HG02885 (cell line): ENCODE measurements around the gene SYT1.

Source experiments
- ATAC-seq: cut with Tn5 transposase; IDR thresholded peaks from one replicate; pipeline ENCODE4 v1.9.1; 2021; ENCODE audit warnings: mild to moderate bottlenecking; ENCODE audit not compliant: unreplicated experiment, poor library complexity

Gene SYT1

DNA sequence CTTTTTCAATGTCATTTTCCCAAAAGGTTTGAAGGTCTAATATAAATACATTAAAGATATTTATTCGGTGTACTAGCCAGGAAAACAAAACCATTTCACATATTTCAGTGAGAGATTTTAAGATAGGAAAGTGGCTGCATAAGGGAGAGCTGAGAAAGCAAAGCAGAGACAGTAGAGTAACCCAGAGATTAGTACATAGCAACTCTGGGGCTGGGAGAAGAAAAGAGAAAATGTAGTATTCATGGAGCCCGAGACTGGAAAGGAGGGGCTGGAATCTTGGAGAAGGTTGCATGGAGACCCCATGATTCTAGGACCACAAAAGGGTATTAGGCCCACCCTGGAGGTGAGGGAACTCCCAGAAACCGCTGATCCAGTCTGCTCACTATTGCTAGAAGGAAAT lies 589.2 kb downstream of the SYT1 start:
- no peak for ATAC-seq

DNA sequence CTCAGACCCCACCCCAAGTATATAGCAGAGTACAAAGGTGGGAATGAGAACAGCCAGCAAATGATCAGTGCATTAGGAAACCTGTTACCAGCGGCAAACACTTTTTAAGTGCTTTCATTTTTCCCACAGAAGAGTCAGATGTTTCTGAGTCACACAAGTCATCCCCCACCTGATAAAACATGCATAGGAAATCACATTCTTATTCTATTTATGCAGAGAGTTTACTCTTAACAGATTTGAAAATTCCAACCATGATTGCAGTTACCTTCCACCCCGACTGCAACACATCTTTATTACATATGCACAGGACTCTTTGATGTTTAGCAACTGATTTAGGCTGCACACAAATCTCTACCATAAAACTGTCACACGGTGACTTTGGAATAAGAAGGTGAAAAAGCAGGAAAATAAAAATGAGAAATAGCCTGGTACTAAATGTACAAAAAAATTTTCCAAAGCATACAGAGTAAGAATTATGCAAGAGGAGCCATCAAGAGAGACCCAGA lies 589.8 kb downstream of the SYT1 start:
- ATAC-seq: no peak

DNA sequence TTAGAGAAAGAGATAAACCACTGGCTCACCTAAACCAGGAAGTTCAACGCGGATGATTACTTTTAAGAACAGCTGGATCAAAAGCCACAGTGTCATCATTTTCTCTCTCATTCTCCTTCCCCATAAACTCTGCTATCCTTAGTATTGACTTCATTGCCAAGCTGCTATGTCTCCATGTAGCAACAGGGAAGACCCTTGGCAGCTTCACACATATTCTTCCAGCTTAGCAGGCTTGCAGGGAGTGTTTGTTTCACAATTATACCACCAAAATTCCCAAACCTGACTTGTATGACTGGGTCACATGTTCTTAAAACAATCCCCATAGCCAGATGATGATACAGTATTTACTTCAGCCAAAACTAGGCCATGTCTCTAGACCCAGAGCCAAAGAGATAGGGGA lies 590.7 kb downstream of the SYT1 start:
- no peak for ATAC-seq

DNA sequence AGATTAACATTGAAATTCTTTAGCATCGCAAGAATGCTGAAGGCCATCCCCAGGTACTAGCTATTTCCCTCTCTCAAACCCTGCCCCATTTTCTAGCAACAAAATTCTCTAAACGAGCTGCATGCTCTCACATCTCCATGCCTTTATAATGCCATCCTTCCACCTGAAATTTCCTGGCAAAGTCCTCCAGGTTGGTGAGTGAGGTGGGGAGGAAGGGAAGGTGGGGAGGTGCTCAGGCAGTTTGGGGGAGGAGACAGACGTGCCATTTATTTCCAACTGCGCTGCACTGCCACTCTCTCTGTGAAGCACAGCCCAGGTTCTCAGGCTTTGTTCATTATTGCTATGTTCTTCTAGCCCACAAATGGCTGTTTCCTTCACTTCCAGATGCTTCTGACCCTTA lies 617.7 kb downstream of the SYT1 start:
- ATAC-seq: no peak

DNA sequence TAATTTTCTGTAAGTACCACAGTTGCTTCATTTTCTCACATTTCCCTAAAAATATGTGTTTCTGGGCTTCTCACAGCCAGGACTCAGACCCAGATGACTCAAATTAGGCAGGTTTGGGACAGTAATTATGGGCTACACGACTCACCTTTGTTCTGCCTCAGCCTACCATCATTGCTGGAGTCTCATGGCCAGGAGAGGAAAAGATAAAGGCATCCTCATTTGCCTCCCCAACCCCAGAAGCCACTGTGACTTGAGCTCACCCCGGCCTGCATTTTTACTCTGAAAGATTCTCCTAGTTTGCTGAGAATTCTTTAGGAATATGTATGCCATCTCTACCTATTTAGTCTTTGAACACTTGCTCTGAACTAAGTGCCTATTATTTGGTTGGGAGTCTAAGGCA lies 618.3 kb downstream of the SYT1 start:
- ATAC-seq: no peak

DNA sequence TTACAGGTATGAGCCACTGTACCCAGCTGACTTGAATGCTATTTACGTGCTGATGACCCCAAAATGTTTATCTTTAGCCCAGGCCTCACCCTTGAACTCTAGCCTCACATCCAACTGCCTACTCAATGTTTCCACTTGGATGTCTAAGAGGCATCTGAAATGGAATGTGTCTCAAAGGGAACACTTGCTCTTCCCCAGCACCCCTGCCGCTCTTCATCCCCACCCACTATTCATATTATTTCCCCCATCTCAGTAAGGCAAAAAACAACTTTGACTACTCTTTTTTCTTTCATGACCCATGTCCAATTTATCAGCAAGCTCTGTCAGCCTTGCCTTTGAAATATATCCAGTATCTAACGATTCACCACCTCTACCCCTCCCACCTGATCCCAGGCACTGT lies 621.6 kb downstream of the SYT1 start:
- no peak for ATAC-seq

DNA sequence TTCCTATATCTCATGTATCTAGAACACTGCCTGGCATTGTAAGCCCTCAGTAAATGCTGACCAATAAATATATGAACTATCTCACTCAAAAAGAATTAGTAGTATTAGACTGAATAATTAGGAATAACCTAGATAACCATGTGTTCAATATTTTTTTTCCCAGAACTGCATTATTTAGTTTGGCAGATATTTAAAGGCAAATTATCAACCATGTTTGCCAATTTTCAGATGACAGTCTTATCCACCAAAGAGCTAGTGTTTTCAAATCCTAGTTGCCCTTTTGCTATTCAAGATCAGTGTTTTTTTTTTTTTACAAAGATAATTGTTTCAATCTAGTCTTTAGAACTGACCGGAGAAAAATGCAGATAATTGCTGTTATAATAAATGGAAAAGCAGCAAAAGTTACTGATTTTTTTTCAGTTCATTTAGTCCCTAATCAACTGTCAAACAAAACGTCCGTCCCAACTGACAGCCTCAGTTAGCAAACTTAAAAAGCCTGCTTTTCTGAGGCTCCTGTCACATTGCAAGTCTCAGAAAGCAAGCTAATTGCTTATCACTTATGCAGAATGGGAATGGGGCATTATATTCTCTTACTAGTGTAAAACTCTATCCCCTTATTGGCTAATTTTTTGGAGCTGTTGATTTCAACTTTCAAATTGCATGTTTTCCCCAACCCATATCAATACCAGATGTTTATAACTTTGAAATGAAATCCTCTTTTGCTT lies 623.0 kb downstream of the SYT1 start:
- no peak for ATAC-seq
